ENCODE data around the gene ZNF148. TPM values are rescaled to one million over a fixed set of nuclear protein-coding genes. Genes with fewer than 3 reads are reported as not detected.

ZNF148 gene
- total and polyA plus RNA-seq, 2 of the 4 experiments (the other 2 are of a cell fraction) = 9.4 to 65.2 TPM

- dilution Hi-C loops (cut with HindIII; ENCODE audit: low sequenced_read_pairs, unreplicated experiment) (no loop called here), in situ Hi-C loops (cut with MboI; ENCODE audit: low sequenced_read_pairs) (no loop called here), intact Hi-C loops (cut with micrococcal nuclease) (no loop called here)
- peaks cover 15 to 22% of the 10 kb centered on the region in 2 experiments for H3K79me1 ChIP-seq (ENCODE audit: low read depth in 1 of 2, low read length in 2 of 2)
- H3K23ac ChIP-seq (ENCODE audit: low read depth, low read length) = no peak overlapping the region
- DNase-seq (no peak), ATAC-seq (ENCODE audit: low read depth) (no peak)
- no peak overlapping the region for H4K91ac ChIP-seq (ENCODE audit: insufficient read depth, low read depth, low read length)
- H3K9me1 ChIP-seq (ENCODE audit: insufficient read depth, low read length) = peaks cover 3% of the 10 kb centered on the region
- no peak overlapping the region for H4K8ac ChIP-seq (ENCODE audit: low read depth in 2 of 2, low read length in 2 of 2)
- H2BK15ac ChIP-seq (ENCODE audit: low read depth, low read length) = no peak overlapping the region
- no peak overlapping the region for H2BK5ac ChIP-seq (ENCODE audit: low read depth, low read length, poor library complexity, severe bottlenecking)
- 0 out of 2 replicates have a peak, but pooled peaks cover 5% of the 10 kb centered on the region for H4K20me1 ChIP-seq (ENCODE audit: insufficient read depth, low read length)
- ChIA-PET POLR2A (ENCODE audit: unreplicated experiment) (no interaction called here), CTCF (no interaction called here)
- no peak overlapping the region for H2BK120ac ChIP-seq (ENCODE audit: low read depth, low read length)
- H3K9me3 ChIP-seq (ENCODE audit: control insufficient read depth, insufficient read depth, low read length) = peaks cover 6% of the 10 kb centered on the region
- H4K5ac ChIP-seq (ENCODE audit: low read depth, low read length) = no peak overlapping the region
- H3K14ac ChIP-seq (replicated peaks; ENCODE audit: low read depth, low read length) = no peak overlapping the region
- H3K27ac ChIP-seq (ENCODE audit: insufficient read depth, low read length) = no peak overlapping the region
- H3K4me1 ChIP-seq (ENCODE audit: control insufficient read depth, insufficient read depth, low read length) = no peaks in the 10 kb centered on the region
- no peak overlapping the region for H3K56ac ChIP-seq (ENCODE audit: extremely low read depth, insufficient read depth, low read length)
- H2AK9ac ChIP-seq (replicated peaks; ENCODE audit: low read depth, low read length, poor library complexity) = no peak overlapping the region
- H3K4ac ChIP-seq (ENCODE audit: low read depth, low read length) = no peak overlapping the region
- BruUV-seq (replicated peaks) = no TSS peak
- H3K4me3 ChIP-seq (ENCODE audit: insufficient read depth, low read depth, low read length) = no peak overlapping the region
- H2BK20ac ChIP-seq (ENCODE audit: low read depth, low read length) = no peak overlapping the region
- no peak overlapping the region for H2AK5ac ChIP-seq (ENCODE audit: low read depth, low read length)
- no peaks in the 10 kb centered on the region for H3K27me3 ChIP-seq (ENCODE audit: control insufficient read depth, insufficient read depth, low read length)
- H3K18ac ChIP-seq (ENCODE audit: low read depth, low read length) = no peak overlapping the region
- no peak overlapping the region for H3K4me2 ChIP-seq (ENCODE audit: low read depth, low read length)
- no peak for TF ChIP-seq RCOR1 (IDR thresholded peaks at IDR 0.05; ENCODE audit: insufficient replicate concordance, low read length)
- WGBS, 2 experiments (ENCODE audit: extremely low coverage in 2 of 2, insufficient read length in 1 of 2) = no CpG with 5 or more reads among the region's 1 CpG
- H3K36me3 ChIP-seq (ENCODE audit: control insufficient read depth, insufficient read depth, low read length) = peaks cover 8% of the 10 kb centered on the region; the same call in 1 of the 2 replicates
- no peak overlapping the region for H2AFZ ChIP-seq (replicated peaks; ENCODE audit: low read length, poor library complexity)
- no peak overlapping the region for H3K9ac ChIP-seq (ENCODE audit: low read depth, low read length)
Measured at GRCh38 chr3:125261031-125261430, 114.1 kb downstream of the ZNF148 start.

Measured in IMR-90 (cell line).